Tracheal epithelial cell (primary cell): Measurements from ENCODE around the gene PCDH9. TPM values are rescaled to one million over a fixed set of nuclear protein-coding genes. Genes with fewer than 3 reads are reported as not detected.

Experiments used
- total RNA-seq: library from RNA; depleted of rRNA; stranded (reverse); fragments of >200 nt; gene quantifications from 2 replicates; pipeline ENCODE4 v1.2.1, GENCODE V29; 2014

Gene PCDH9
- total RNA-seq = under 0.01 and 0.24 TPM in 2 replicates

DNA sequence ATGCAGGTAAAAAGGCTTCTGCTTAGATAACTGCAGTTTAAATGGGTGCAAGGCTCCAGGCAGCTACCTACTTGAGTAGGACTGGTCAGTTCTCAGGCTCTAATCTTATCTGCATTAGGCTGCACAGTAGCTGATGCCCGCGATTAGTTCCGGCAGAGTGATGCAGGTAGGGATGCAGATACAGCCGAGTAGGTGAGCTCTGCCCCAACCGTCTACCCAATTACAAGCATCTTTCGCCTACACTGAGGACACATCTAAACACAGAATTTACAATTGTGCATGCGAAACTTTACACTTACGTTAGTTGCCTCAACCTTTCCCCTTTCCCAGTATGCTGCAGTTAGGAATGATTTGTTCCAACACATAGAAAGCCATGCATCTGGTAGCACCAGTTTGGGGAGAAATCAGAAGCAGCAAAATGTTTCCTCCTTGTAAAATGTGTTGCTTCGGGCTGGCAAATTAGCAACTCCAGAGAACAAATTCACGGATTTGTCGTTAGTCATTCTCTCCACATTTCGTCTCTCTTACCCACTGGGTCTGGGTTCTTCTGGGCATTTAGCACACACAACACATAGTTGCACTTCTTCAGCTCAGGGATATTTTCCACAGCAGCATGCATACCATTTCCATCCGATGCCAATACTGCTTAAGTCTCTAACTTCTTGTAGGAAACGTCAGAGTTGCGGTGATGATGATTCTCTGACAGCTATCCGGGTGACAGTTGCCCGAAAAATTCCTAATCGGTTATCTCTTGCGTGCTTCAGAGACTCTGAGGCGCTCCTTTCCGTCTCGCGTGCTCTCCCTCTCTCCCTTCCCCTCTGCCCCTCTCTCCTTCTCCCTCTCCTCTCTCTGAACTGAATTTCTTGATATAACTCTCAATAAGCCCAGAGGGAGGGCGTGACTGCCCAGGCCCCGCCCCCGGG is at the start of gene PCDH9:
TSS of gene PCDH9 (minus strand) at position 856 of the 923 bp plus-strand sequence. CDS start 1,896 bp downstream, outside the sequence.

